MM.1S (cell line): ENCODE measurements around the gene HOXC10.

Source experiments
- DNase-seq: peaks from one replicate; pipeline ENCODE4 v3.0.0-alpha.2; 2015
- H2AFZ ChIP-seq: fragments of 300-600 bp; sonication (generic); 2 replicates; pipeline ENCODE4 v1.6.0; 2016; ENCODE audit warnings: antibody characterized with exemption, low read length
- H3F3A ChIP-seq: fragments of 300-600 bp; sonication (generic); 2 replicates; pipeline ENCODE4 v1.6.1; 2016; ENCODE audit warnings: mild to moderate bottlenecking, antibody characterized with exemption, low read length, moderate library complexity, mixed read lengths; ENCODE audit not compliant: insufficient read depth
- H3K27ac ChIP-seq: fragments of 300-600 bp; sonication (generic); 2 replicates; pipeline ENCODE4 v1.5.1; 2016; ENCODE audit warnings: mild to moderate bottlenecking, low read length
- H3K27me3 ChIP-seq: fragments of 300-600 bp; sonication (generic); replicated peaks from 2 replicates; pipeline ENCODE4 v1.6.0; 2016; ENCODE audit warnings: low read length; ENCODE audit not compliant: insufficient read depth
- H3K36me3 ChIP-seq: fragments of 300-600 bp; sonication (generic); replicated peaks from 2 replicates; pipeline ENCODE4 v1.6.1; 2016; ENCODE audit warnings: mild to moderate bottlenecking, low read length, mixed read lengths; ENCODE audit not compliant: insufficient read depth
- H3K4me1 ChIP-seq: fragments of 300-600 bp; sonication (generic); 2 replicates; pipeline ENCODE4 v1.6.1; 2016; ENCODE audit warnings: low read length, mixed read lengths
- H3K4me2 ChIP-seq: fragments of 300-600 bp; sonication (generic); 2 replicates; pipeline ENCODE4 v1.6.0; 2016; ENCODE audit warnings: low read depth, low read length
- H3K4me3 ChIP-seq: fragments of 300-600 bp; sonication (generic); 2 replicates; pipeline ENCODE4 v1.5.1; 2016; ENCODE audit warnings: low read length, mixed read lengths
- H3K79me2 ChIP-seq: fragments of 300-600 bp; sonication (generic); 2 replicates; pipeline ENCODE4 v1.6.1; 2016; ENCODE audit warnings: mixed run types, low read length, mixed read lengths
- H3K9ac ChIP-seq: fragments of 300-600 bp; sonication (generic); 2 replicates; pipeline ENCODE4 v1.6.1; 2016; ENCODE audit warnings: low read length, mixed read lengths
- H3K9me2 ChIP-seq: fragments of 300-600 bp; sonication (generic); replicated peaks from 2 replicates; pipeline ENCODE4 v1.6.1; 2016; ENCODE audit warnings: mild to moderate bottlenecking, low read length, mixed read lengths; ENCODE audit not compliant: insufficient read depth
- H3K9me3 ChIP-seq: fragments of 300-600 bp; sonication (generic); replicated peaks from 2 replicates; pipeline ENCODE4 v1.6.1; 2016; ENCODE audit warnings: mild to moderate bottlenecking, low read length, mixed read lengths; ENCODE audit not compliant: insufficient read depth
- H4K20me1 ChIP-seq: fragments of 300-600 bp; sonication (generic); 2 replicates; pipeline ENCODE4 v1.6.1; 2016; ENCODE audit warnings: mild to moderate bottlenecking, low read length, moderate library complexity, mixed read lengths; ENCODE audit not compliant: insufficient read depth
- EZH2 ChIP-seq: fragments of 300-600 bp; sonication (generic); optimal IDR thresholded peaks from 2 replicates; pipeline ENCODE3; 2017; ENCODE audit warnings: low read depth, mild to moderate bottlenecking, antibody characterized with exemption, low read length, mixed read lengths
- EZH2phosphoT487 ChIP-seq: fragments of 300-600 bp; sonication (generic); IDR thresholded peaks from 2 replicates; pipeline ENCODE4 v1.6.1; 2018; ENCODE audit warnings: antibody characterized with exemption, low read length
- TF ChIP-seq, protein P1 (sequence below): fragments of 300-600 bp; sonication (generic); IDR thresholded peaks from 2 replicates; pipeline ENCODE4 v1.5.1; 2016; ENCODE audit warnings: antibody characterized with exemption, low read length, mixed read lengths

Gene HOXC10

GRCh38 chr12:53940443-53941014, 44.4 kb upstream of the HOXC10 start:
- Histone ChIP-seq H3K4me1 (no peaks in the 10 kb centered on the region), H3K36me3 (no peaks in the 10 kb centered on the region), H3K9me2 (no peaks in the 10 kb centered on the region), H3K9me3 (no peaks in the 10 kb centered on the region), H4K20me1 (no peaks in the 10 kb centered on the region), H3K4me2 (no peak overlapping the region), H3K4me3 (no peak overlapping the region), H3K27ac (no peak overlapping the region), H3K9ac (no peak overlapping the region), H3K27me3 (peaks cover 94% of the 10 kb centered on the region), H2AFZ (no peak overlapping the region), H3K79me2 (no peaks in the 10 kb centered on the region), H3F3A (no peaks in the 10 kb centered on the region)
- no peak for DNase-seq
- TF ChIP-seq EZH2phosphoT487 (peak; percentile 58; the same call in 1 of the 2 replicates), EZH2 (no peak)

GRCh38 chr12:53941187-53941586, 43.8 kb upstream of the HOXC10 start:
- H4K20me1 ChIP-seq: no peaks in the 10 kb centered on the region
- no peaks in the 10 kb centered on the region for H3K9me2 ChIP-seq
- H3K4me2 ChIP-seq: no peak overlapping the region
- H3K36me3 ChIP-seq: no peaks in the 10 kb centered on the region
- no peaks in the 10 kb centered on the region for H3K4me1 ChIP-seq
- H3F3A ChIP-seq: no peaks in the 10 kb centered on the region
- DNase-seq: no peak
- H3K27ac ChIP-seq: no peak overlapping the region
- H3K27me3 ChIP-seq: peaks cover 94% of the 10 kb centered on the region
- H2AFZ ChIP-seq: no peak overlapping the region
- H3K79me2 ChIP-seq: no peaks in the 10 kb centered on the region
- H3K4me3 ChIP-seq: no peak overlapping the region
- no peak overlapping the region for H3K9ac ChIP-seq
- TF ChIP-seq, protein P1, sequence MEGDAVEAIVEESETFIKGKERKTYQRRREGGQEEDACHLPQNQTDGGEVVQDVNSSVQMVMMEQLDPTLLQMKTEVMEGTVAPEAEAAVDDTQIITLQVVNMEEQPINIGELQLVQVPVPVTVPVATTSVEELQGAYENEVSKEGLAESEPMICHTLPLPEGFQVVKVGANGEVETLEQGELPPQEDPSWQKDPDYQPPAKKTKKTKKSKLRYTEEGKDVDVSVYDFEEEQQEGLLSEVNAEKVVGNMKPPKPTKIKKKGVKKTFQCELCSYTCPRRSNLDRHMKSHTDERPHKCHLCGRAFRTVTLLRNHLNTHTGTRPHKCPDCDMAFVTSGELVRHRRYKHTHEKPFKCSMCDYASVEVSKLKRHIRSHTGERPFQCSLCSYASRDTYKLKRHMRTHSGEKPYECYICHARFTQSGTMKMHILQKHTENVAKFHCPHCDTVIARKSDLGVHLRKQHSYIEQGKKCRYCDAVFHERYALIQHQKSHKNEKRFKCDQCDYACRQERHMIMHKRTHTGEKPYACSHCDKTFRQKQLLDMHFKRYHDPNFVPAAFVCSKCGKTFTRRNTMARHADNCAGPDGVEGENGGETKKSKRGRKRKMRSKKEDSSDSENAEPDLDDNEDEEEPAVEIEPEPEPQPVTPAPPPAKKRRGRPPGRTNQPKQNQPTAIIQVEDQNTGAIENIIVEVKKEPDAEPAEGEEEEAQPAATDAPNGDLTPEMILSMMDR: no peak
- no peak for TF ChIP-seq EZH2
- TF ChIP-seq EZH2phosphoT487: no peak
- no peaks in the 10 kb centered on the region for H3K9me3 ChIP-seq

GRCh38 chr12:53941750-53942149, 43.2 kb upstream of the HOXC10 start:
- no peak overlapping the region for H3K4me2 ChIP-seq
- no peaks in the 10 kb centered on the region for H3K4me1 ChIP-seq
- H3K9me3 ChIP-seq: no peaks in the 10 kb centered on the region
- H3F3A ChIP-seq: no peaks in the 10 kb centered on the region
- no peak overlapping the region for H3K9ac ChIP-seq
- DNase-seq: no peak
- no peaks in the 10 kb centered on the region for H3K79me2 ChIP-seq
- H3K27ac ChIP-seq: no peak overlapping the region
- H3K4me3 ChIP-seq: no peak overlapping the region
- no peak overlapping the region for H2AFZ ChIP-seq
- H3K36me3 ChIP-seq: no peaks in the 10 kb centered on the region
- H4K20me1 ChIP-seq: no peaks in the 10 kb centered on the region
- H3K9me2 ChIP-seq: no peaks in the 10 kb centered on the region
- TF ChIP-seq EZH2phosphoT487 (no peak), EZH2 (no peak)
- TF ChIP-seq, protein P1: no peak
- peaks cover 94% of the 10 kb centered on the region for H3K27me3 ChIP-seq

- H3K9ac ChIP-seq: no peak overlapping the region
- H3K36me3 ChIP-seq: no peaks in the 10 kb centered on the region
- H4K20me1 ChIP-seq: no peaks in the 10 kb centered on the region
- no peaks in the 10 kb centered on the region for H3K9me3 ChIP-seq
- H3F3A ChIP-seq: no peaks in the 10 kb centered on the region
- H3K4me2 ChIP-seq: no peak overlapping the region
- no peak overlapping the region for H2AFZ ChIP-seq
- no peak for DNase-seq
- no peak for TF ChIP-seq EZH2phosphoT487
- TF ChIP-seq, protein P1: no peak
- TF ChIP-seq EZH2: no peak
- H3K4me3 ChIP-seq: no peak overlapping the region
- H3K9me2 ChIP-seq: no peaks in the 10 kb centered on the region
- H3K4me1 ChIP-seq: no peaks in the 10 kb centered on the region
- no peaks in the 10 kb centered on the region for H3K79me2 ChIP-seq
- H3K27me3 ChIP-seq: peaks cover 94% of the 10 kb centered on the region
- H3K27ac ChIP-seq: no peak overlapping the region
These were observed 42.4 kb upstream of the HOXC10 start for GRCh38 chr12:53942467-53942997.
